NCI-H128 (cell line): ENCODE results near the gene ENGASE.
A peak's percentile ranks its signal among the peaks of the same experiment; 100 is the strongest.

Source experiments
- DNase-seq: peaks from one replicate; lab custom pipeline; 2025; ENCODE audit not compliant: unreplicated experiment; lab: John Stamatoyannopoulos, UW

The ENGASE gene

GRCh38 chr17:79079421-79080200 is 5.0 kb downstream of the ENGASE start:
- DNase-seq, result no peak

- DNase-seq, result no peak
Measured at GRCh38 chr17:79080349-79080748, 5.7 kb downstream of the ENGASE start.

- no peak for DNase-seq
Measured at GRCh38 chr17:79080761-79081290, 6.2 kb downstream of the ENGASE start.

- no peak for DNase-seq
Measured at GRCh38 chr17:79081571-79082276, 7.1 kb downstream of the ENGASE start.

- DNase-seq, result peak; percentile 8
Measured at GRCh38 chr17:79082311-79083190, 7.9 kb downstream of the ENGASE start.

GRCh38 chr17:79083191-79083971 is 8.8 kb downstream of the ENGASE start:
- DNase-seq, result no peak

- no peak for DNase-seq
Measured at GRCh38 chr17:79084291-79085153, 9.9 kb downstream of the ENGASE start.

- DNase-seq, result no peak
Measured at GRCh38 chr17:79085154-79085920, 10.7 kb downstream of the ENGASE start.

- no peak for DNase-seq
Measured at GRCh38 chr17:79085921-79086551, 11.4 kb downstream of the ENGASE start.

- no peak for DNase-seq
Measured at GRCh38 chr17:79086609-79087427, 12.2 kb downstream of the ENGASE start.

GRCh38 chr17:79087428-79088143 is 13.0 kb downstream of the ENGASE start:
- DNase-seq, result peak; percentile 31

- DNase-seq, result no peak
Measured at GRCh38 chr17:79088247-79088996, 13.8 kb downstream of the ENGASE start.

GRCh38 chr17:79088997-79089328 is 14.3 kb downstream of the ENGASE start:
- DNase-seq, result no peak

- DNase-seq, result no peak
Measured at GRCh38 chr17:79089720-79090442, 15.3 kb downstream of the ENGASE start.

GRCh38 chr17:79090443-79091225 is 16.0 kb downstream of the ENGASE start:
- no peak for DNase-seq
